HepG2 (cell line): Measurements from ENCODE around the gene ATG9A. TPM values are rescaled to one million over a fixed set of nuclear protein-coding genes. Genes with fewer than 3 reads are reported as not detected.

Source experiments
- ELF3 ChIP-seq: IDR thresholded peaks from 2 replicates; pipeline ENCODE4 v1.6.1; 2016; ENCODE audit warnings: missing genetic modification reagents, missing compliant biosample characterization
- EZH2 ChIP-seq: conservative IDR thresholded peaks from 2 replicates; pipeline ENCODE4 v1.6.1; 2012; ENCODE audit warnings: mild to moderate bottlenecking, low read depth, low read length, moderate library complexity
- HDAC1 ChIP-seq: sonication (generic); formaldehyde crosslinking; IDR thresholded peaks from 2 replicates; pipeline ENCODE4 v1.5.1; 2020; ENCODE audit warnings: mild to moderate bottlenecking, missing genetic modification reagents
- KIAA2018 ChIP-seq: sonication (generic); formaldehyde crosslinking; IDR thresholded peaks from 2 replicates; pipeline ENCODE4 v1.5.0; 2020; ENCODE audit warnings: mild to moderate bottlenecking, missing genetic modification reagents, borderline replicate concordance
- MLLT10 ChIP-seq: sonication (generic); formaldehyde crosslinking; IDR thresholded peaks from 2 replicates; pipeline ENCODE4 v1.4.0; 2020; ENCODE audit warnings: missing genetic modification reagents
- REPIN1 ChIP-seq: sonication (generic); formaldehyde crosslinking; IDR thresholded peaks from 2 replicates; pipeline ENCODE4 v1.8.0; 2022; ENCODE audit warnings: missing genetic modification reagents, low read depth, mild to moderate bottlenecking, borderline replicate concordance
- TP53 ChIP-seq: sonication (generic); formaldehyde crosslinking; conservative IDR thresholded peaks from 2 replicates; pipeline ENCODE4 v1.4.0; 2020; ENCODE audit warnings: missing genetic modification reagents
- ZBTB21 ChIP-seq: sonication (generic); formaldehyde crosslinking; IDR thresholded peaks from 2 replicates; pipeline ENCODE4 v1.4.0; 2020; ENCODE audit warnings: missing genetic modification reagents
- ZNF160 ChIP-seq: sonication (generic); formaldehyde crosslinking; IDR thresholded peaks from 2 replicates; pipeline ENCODE4 v1.8.0; 2022; ENCODE audit warnings: mild to moderate bottlenecking, inconsistent platforms, missing genetic modification reagents
- ZNF17 ChIP-seq: sonication (generic); formaldehyde crosslinking; IDR thresholded peaks from 2 replicates; pipeline ENCODE4 v1.5.0; 2020; ENCODE audit warnings: mild to moderate bottlenecking, missing genetic modification reagents
- ZNF18 ChIP-seq: sonication (generic); formaldehyde crosslinking; IDR thresholded peaks from 2 replicates; pipeline ENCODE4 v1.8.0; 2022; ENCODE audit warnings: mild to moderate bottlenecking, missing genetic modification reagents; ENCODE audit not compliant: insufficient replicate concordance
- ZNF292 ChIP-seq: sonication (generic); formaldehyde crosslinking; IDR thresholded peaks from 2 replicates; pipeline ENCODE4 v1.8.1; 2022; ENCODE audit warnings: mild to moderate bottlenecking, low read depth, missing genetic modification reagents, borderline replicate concordance
- ZNF33A ChIP-seq: sonication (generic); formaldehyde crosslinking; IDR thresholded peaks from 2 replicates; pipeline ENCODE4 v1.5.1; 2020; ENCODE audit warnings: missing genetic modification reagents, mild to moderate bottlenecking, moderate library complexity, borderline replicate concordance
- ZNF512 ChIP-seq: sonication (generic); formaldehyde crosslinking; IDR thresholded peaks from 2 replicates; pipeline ENCODE4 v1.4.0; 2020; ENCODE audit warnings: mild to moderate bottlenecking, missing genetic modification reagents
- ZNF619 ChIP-seq: sonication (generic); formaldehyde crosslinking; IDR thresholded peaks from 2 replicates; pipeline ENCODE4 v1.4.0; 2020; ENCODE audit warnings: mild to moderate bottlenecking, missing genetic modification reagents
- ZNF644 ChIP-seq: IDR thresholded peaks from 2 replicates; pipeline ENCODE4 v1.6.1; 2016; ENCODE audit warnings: low read depth
- polyA plus RNA-seq, 8 experiments: library from polyadenylated mRNA; depleted of rRNA in 3 of 8; stranded (reverse) in 7 of 8; unstranded in 1 of 8; fragments of >200 nt; fragmentation: Illumina TruSeq in 4 of 8; extraction: Trizol in 4 of 8; gene quantifications; 2 replicates each; pipeline versions ENCODE4 v1.2.1 to v1.2.3, GENCODE V29; 2011 to 2016; ENCODE audit warnings: low read depth in 4 of 8, missing spikeins in 1 of 8, mixed read lengths in 1 of 8; ENCODE audit not compliant: insufficient read depth in 1 of 8
- total RNA-seq, 5 experiments: library from RNA; depleted of rRNA; stranded (reverse); fragments of >200 nt; fragmentation: Illumina TruSeq; extraction: Trizol; gene quantifications; 2 replicates each; pipeline ENCODE4 v1.2.3, GENCODE V29; 2016; ENCODE audit warnings: low read depth in 1 of 5

ATG9A gene
- total and polyA plus RNA-seq, 2 of the 13 experiments (the other 11 are each of a cell fraction or from before 2014, with no cell fraction given): 35.0 to 131 TPM

DNA sequence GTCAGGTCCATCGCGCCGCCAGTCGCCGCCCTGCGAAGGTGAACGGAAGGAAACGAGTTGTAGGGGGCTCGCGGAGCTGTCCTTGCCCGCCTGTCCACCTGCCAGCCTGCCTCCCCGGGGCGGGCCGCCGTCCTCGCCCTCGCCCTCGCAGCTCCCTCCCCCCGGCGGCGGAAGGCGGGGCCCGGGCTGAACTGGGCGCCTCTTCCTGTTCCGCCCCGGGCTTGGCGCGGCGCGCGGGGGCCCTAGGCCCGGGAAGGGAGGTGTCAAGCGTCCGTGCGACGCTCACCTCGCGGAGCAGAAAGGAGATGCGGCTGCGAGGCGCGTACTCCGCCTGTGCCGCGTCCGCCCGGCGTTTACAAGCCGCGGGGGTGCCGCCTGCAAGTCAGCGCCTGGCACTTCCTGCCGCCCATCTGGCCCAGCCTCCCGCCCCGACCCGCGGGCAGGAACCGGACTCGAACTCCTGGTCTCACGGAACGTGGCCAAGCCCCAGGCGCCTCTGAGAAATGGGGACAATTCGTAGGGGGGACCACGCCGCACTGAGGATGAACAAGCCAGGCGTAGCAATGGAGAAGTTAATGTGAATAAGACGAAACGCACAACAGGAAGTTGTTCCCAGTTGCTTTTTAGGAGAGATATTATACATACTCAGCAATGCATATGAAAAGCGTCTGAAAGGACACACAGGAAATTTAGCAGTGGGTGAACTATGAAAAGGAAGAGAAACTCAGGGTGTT, 52.5 kb downstream of the ATG9A start, which contains the start of gene CNPPD1 (continued):
- TF ChIP-seq ZBTB21 (CRISPR knock-in tag): no peak
- TF ChIP-seq MLLT10 (CRISPR knock-in tag): no peak
- TF ChIP-seq ZNF33A: 0 out of 2 replicates have a peak, but pooled peaks have one; percentile 10
- TF ChIP-seq KIAA2018 (CRISPR knock-in tag): 0 out of 2 replicates have a peak, but pooled peaks have one; percentile 96
- TF ChIP-seq ELF3 (CRISPR knock-in tag): peak; percentile 99
- no peak; the same call in 1 of the 2 replicates for TF ChIP-seq ZNF512 (CRISPR knock-in tag)
- no peak for TF ChIP-seq ZNF292
- no peak for TF ChIP-seq EZH2
- TF ChIP-seq TP53 (CRISPR knock-in tag): 0 out of 2 replicates have a peak, but pooled peaks have one; percentile 65
- TF ChIP-seq ZNF17 (CRISPR knock-in tag): no peak; the same call in 1 of the 2 replicates
- TF ChIP-seq ZNF644 (CRISPR knock-in tag): no peak
- no peak; the same call in 1 of the 2 replicates for TF ChIP-seq ZNF160 (CRISPR knock-in tag)
- peak; percentile 97 for TF ChIP-seq REPIN1
- TF ChIP-seq ZNF619 (CRISPR knock-in tag): peak; percentile 95; the same call in 1 of the 2 replicates
- TF ChIP-seq ZNF18 (CRISPR knock-in tag): peak; percentile 96
- peak; percentile 94 for TF ChIP-seq HDAC1 (CRISPR knock-in tag)
